Measurements from ENCODE around the gene LENG8.
A peak's percentile ranks its signal among the peaks of the same experiment; 100 is the strongest.

The LENG8 gene

GRCh38 chr19:54424201-54424600 lies 24.8 kb upstream of the LENG8 start:
- DNase-seq = no peak

GRCh38 chr19:54424660-54425381 lies 24.2 kb upstream of the LENG8 start:
- no peak for DNase-seq

GRCh38 chr19:54425382-54425723 lies 23.6 kb upstream of the LENG8 start:
- no peak for DNase-seq

GRCh38 chr19:54426291-54426931 lies 22.6 kb upstream of the LENG8 start:
- no peak for DNase-seq

GRCh38 chr19:54427586-54427985 lies 21.4 kb upstream of the LENG8 start:
- no peak for DNase-seq

GRCh38 chr19:54428323-54429175 lies 20.4 kb upstream of the LENG8 start:
- DNase-seq = no peak

GRCh38 chr19:54429176-54429495 lies 19.9 kb upstream of the LENG8 start:
- no peak for DNase-seq

GRCh38 chr19:54429545-54430227 lies 19.3 kb upstream of the LENG8 start:
- DNase-seq = no peak

- DNase-seq = no peak
Observed at GRCh38 chr19:54430306-54431254, 18.4 kb upstream of the LENG8 start.

GRCh38 chr19:54431255-54431838 lies 17.7 kb upstream of the LENG8 start:
- peak in 1 of 2 experiments; percentile 29 for DNase-seq

- no peak for DNase-seq
Observed at GRCh38 chr19:54432144-54432738, 16.8 kb upstream of the LENG8 start.

GRCh38 chr19:54433697-54434096 lies 15.3 kb upstream of the LENG8 start:
- DNase-seq = no peak

- no peak for DNase-seq
Observed at GRCh38 chr19:54434112-54434872, 14.7 kb upstream of the LENG8 start.

- no peak for DNase-seq
Observed at GRCh38 chr19:54434873-54435214, 14.2 kb upstream of the LENG8 start.

GRCh38 chr19:54435551-54436016 lies 13.4 kb upstream of the LENG8 start:
- no peak for DNase-seq

- DNase-seq = no peak
Observed at GRCh38 chr19:54436031-54436523, 12.9 kb upstream of the LENG8 start.

- no peak for DNase-seq
Observed at GRCh38 chr19:54436628-54437252, 12.3 kb upstream of the LENG8 start.

- DNase-seq = peak; percentile 40 to 46
Observed at GRCh38 chr19:54439174-54439851, 9.7 kb upstream of the LENG8 start.

- no peak for DNase-seq
Observed at GRCh38 chr19:54440641-54441040, 8.4 kb upstream of the LENG8 start.

Data from SHP77 (cell line).